ENCODE data around the gene ST6GALNAC3.

The ST6GALNAC3 gene

GRCh38 chr1:76266762-76267161 lies 192.2 kb downstream of the ST6GALNAC3 start:
- TF ChIP-seq GATA2 (IDR thresholded peaks at IDR 0.05; ENCODE audit: low read depth, low read length): no peak
- TF ChIP-seq GATA3 (IDR thresholded peaks at IDR 0.05; ENCODE audit: low read depth, low read length): no peak

DNA sequence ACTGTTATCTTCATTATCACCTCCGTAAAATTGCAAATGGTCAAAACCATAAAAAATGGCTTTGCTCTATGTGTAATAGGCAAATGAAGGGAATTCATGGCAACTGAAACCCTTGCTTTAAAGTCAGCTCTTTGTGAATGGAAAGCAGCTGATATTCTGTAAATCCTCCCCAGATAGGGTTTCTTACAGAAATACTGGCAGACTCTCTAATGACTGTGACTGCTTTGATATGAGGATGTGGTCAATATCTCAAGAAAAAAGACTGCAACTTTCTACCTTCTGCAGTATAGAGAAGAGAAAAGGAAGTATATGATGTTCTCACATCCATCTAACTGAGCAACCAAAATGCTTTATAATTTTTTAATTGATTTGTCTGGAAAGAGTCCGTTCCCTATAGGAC lies 193.1 kb downstream of the ST6GALNAC3 start:
- no peak for TF ChIP-seq GATA3 (IDR thresholded peaks at IDR 0.05; ENCODE audit: low read depth, low read length)
- no peak for TF ChIP-seq GATA2 (IDR thresholded peaks at IDR 0.05; ENCODE audit: low read depth, low read length)

DNA sequence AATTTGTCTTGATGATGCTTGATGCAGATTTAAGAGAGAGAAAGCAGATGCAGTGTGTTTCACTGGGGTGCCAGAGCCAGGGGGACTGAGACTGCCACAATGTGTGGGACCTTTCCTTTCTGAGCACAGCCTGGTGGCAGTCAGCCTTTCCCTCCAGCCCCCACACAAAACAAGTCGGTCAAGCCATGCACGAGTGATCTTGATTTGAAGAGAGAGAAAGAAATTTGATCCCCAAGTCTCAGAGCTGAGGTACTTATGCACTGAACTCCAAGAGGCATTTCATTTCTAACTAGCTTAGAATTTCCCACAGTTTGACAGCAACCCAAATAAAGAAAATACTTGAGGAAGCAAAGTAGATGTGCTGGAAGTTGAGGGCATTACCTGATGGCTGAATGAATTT lies 193.8 kb downstream of the ST6GALNAC3 start:
- TF ChIP-seq GATA3 (IDR thresholded peaks at IDR 0.05; ENCODE audit: low read depth, low read length) (no peak), GATA2 (IDR thresholded peaks at IDR 0.05; ENCODE audit: low read depth, low read length) (no peak)

DNA sequence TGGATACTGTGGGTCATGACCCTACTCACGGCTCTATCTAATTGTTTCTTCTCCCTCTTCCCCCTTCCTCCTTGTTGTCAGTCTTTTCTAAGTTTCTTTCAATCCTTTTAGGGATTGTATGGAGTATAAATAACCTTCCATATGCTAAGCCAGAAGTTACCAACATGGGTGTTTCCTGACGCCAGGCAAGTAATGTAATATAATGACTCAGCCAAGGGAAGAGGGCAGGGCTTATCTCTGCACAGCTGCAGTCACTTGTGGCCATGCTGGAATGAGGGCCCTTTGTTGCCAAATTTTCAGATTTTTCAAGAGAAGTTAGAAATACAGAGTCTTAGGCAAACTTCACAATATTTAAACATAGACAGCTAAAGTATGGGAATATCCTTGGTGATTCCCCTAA lies 194.6 kb downstream of the ST6GALNAC3 start:
- TF ChIP-seq GATA3 (IDR thresholded peaks at IDR 0.05; ENCODE audit: low read depth, low read length): no peak
- TF ChIP-seq GATA2 (IDR thresholded peaks at IDR 0.05; ENCODE audit: low read depth, low read length): no peak

DNA sequence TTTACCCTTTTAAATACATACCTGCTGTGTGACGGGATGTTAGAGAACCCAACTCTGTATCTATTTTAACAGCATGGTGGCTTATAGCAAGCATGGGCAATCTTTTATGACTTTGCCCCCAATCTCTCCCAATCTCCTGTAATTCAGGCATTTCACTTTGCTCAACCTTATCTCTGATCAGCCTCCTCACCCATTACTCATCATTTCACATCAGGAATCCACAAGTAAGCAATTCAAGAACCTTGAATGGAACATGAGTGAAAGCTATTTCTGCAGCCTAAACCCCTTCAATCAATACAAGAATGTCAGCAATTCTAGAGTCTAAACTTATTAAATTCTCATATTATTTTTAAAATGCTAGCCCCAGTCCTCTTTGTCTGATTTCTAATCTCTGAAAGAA lies 199.8 kb downstream of the ST6GALNAC3 start:
- TF ChIP-seq GATA3 (IDR thresholded peaks at IDR 0.05; ENCODE audit: low read depth, low read length) (no peak), GATA2 (IDR thresholded peaks at IDR 0.05; ENCODE audit: low read depth, low read length) (peak; percentile 30; the same call in 1 of the 2 replicates)

DNA sequence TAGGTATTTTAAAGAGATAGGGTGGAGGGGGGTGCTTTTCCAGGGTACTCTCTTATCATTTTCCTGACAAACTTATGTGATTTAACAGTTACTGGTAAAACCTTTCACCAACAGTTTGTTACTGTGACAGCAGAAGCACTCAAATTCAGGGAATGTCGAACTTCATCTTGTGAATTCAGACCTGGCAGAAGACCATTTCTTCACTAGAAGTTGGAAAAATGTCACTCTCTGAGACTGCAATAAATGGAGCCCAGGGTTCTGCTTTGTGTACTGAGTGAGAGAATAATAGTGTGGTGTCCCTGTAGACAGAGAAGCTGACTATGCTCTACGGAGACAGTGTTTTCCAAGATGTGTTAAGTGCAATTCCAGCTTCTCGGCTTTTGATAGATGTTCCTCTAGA lies 200.2 kb downstream of the ST6GALNAC3 start:
- TF ChIP-seq GATA3 (IDR thresholded peaks at IDR 0.05; ENCODE audit: low read depth, low read length) (no peak), GATA2 (IDR thresholded peaks at IDR 0.05; ENCODE audit: low read depth, low read length) (no peak)

DNA sequence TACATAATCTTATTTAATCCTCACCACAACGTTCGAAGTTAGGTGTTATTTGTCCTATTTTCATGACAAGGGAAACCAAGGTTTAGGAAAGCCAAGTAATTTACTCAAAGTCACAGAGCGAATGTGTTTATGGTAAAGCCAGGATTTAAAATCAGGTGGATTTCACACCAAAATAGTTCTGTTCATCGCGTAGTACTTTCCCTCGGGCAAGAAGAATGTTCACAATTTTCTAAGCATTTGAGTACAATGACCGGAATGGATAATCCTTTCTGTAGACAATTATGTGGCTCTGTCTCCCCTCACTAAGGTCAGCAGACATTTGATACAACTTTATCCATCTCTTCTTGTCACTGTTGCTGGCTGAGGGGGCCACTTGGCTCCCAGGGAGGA lies 204.2 kb downstream of the ST6GALNAC3 start:
- TF ChIP-seq GATA2 (IDR thresholded peaks at IDR 0.05; ENCODE audit: low read depth, low read length) (no peak), GATA3 (IDR thresholded peaks at IDR 0.05; ENCODE audit: low read depth, low read length) (no peak)

DNA sequence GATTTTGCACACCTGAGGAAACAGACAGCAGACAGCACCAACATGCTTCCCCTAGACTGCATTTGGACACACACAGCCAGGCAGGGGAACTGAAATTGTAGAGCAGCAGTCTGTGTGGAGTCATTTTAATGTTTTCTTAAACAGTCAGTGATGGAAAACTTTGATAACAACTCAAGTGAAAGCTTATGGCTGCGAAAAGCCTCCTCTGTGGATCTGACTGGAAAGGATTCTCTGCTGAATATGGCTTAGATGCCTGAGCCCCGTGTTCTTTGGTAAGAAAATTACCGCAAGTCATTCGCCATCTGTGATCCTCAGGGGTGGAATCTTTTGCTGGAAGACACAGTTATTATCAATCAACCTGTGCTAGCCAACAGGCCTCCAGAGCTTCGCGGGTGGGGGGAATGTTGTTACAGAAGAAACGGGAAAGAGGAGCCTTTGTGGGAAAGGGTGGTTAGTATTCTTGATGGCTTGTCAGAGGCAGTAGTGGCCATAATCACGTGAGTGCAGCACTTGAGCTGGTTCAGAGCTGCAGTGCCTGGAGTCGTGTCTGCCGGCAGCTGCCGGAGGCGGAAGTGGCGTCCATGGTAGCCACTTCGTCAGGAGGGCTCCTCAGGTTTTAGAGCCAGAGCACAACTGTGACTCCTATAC lies 204.7 kb downstream of the ST6GALNAC3 start:
- TF ChIP-seq GATA3 (IDR thresholded peaks at IDR 0.05; ENCODE audit: low read depth, low read length): peak; percentile 43; the same call in 1 of the 2 replicates
- peak; percentile 31; the same call in 1 of the 2 replicates for TF ChIP-seq GATA2 (IDR thresholded peaks at IDR 0.05; ENCODE audit: low read depth, low read length)

DNA sequence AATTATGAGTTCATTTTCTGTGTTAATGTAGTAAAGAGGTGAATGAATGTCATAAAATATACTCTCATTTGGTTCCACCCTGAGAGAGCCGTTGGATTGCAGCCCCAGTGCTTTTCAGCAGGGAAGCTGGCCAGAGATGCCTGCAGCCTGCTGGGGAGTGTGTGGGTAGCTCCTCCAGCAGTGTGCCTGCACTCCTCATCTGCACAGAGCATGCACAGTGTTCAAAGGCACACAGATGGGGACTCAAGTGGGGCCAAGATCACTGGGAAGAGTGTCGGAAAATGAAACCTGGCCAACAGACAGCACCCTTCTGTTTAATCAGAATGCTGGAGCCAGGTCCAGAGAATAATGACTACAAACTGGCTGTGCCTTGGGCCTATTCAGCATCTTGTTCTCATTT lies 206.8 kb downstream of the ST6GALNAC3 start:
- TF ChIP-seq GATA3 (IDR thresholded peaks at IDR 0.05; ENCODE audit: low read depth, low read length): no peak
- TF ChIP-seq GATA2 (IDR thresholded peaks at IDR 0.05; ENCODE audit: low read depth, low read length): no peak

GRCh38 chr1:76284842-76285241 lies 210.3 kb downstream of the ST6GALNAC3 start:
- no peak for TF ChIP-seq GATA3 (IDR thresholded peaks at IDR 0.05; ENCODE audit: low read depth, low read length)
- TF ChIP-seq GATA2 (IDR thresholded peaks at IDR 0.05; ENCODE audit: low read depth, low read length): no peak

DNA sequence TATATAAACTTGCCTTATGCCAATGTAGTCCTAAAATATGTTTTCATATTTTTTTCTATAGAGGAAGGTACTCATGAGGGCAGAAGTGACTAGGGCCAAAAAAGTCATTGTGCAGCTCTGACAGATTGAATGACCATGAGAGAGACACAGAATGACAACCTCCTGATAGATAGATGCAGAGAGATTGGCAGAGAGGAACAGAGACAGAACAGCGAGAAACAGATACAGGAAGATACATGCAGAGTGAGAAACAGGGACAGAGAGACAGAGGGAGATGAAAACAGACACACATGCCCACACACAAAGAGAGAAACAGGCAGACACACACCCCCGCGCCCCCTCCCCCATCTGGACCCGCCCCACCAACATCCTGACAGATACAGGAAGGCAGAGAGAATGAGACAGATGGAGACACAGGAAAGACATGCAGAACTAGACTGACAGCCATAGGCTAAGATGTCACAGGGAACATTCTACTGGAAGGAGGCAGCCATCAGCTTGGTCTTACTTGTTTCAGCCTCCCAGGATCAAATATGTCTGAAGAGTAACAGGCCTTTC lies 211.1 kb downstream of the ST6GALNAC3 start:
- TF ChIP-seq GATA3 (IDR thresholded peaks at IDR 0.05; ENCODE audit: low read depth, low read length): no peak
- TF ChIP-seq GATA2 (IDR thresholded peaks at IDR 0.05; ENCODE audit: low read depth, low read length): no peak

GRCh38 chr1:76287917-76288316 lies 213.4 kb downstream of the ST6GALNAC3 start:
- TF ChIP-seq GATA3 (IDR thresholded peaks at IDR 0.05; ENCODE audit: low read depth, low read length) (no peak), GATA2 (IDR thresholded peaks at IDR 0.05; ENCODE audit: low read depth, low read length) (no peak)

DNA sequence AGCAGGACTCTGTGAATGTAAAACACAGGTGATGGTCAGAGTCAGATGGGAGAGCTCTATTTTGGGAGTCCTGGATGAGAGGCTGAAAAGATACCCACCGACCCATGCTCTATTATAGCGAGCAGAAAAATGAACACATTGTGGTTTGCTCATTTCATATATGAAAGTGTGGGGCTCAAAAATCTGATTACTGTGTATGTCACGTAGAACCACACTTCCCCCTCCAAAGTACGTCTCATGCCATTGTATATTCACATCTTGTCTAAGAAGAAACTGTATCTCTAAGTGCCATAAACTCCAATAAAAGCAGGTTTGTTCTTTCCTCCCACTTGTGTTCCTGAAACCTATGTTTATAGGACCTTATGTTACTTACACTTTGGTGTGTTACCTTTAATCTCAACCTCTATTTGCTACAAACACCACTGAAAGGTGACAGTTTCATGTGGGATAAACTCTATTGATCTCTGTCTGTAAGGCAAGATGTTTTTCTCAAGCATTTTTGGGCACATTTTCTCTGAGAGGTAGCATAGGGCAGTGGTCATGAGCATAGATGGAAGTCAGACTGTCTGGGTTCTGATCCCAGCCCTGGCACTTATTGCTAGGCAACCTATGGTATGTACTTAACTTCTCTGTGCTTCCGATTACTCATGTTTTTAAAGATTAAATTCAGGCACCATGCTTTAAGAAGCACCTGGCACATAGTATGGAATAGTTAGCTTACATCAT lies 214.4 kb downstream of the ST6GALNAC3 start:
- TF ChIP-seq GATA2 (IDR thresholded peaks at IDR 0.05; ENCODE audit: low read depth, low read length) (no peak), GATA3 (IDR thresholded peaks at IDR 0.05; ENCODE audit: low read depth, low read length) (no peak)

GRCh38 chr1:76289692-76290091 lies 215.1 kb downstream of the ST6GALNAC3 start:
- TF ChIP-seq GATA3 (IDR thresholded peaks at IDR 0.05; ENCODE audit: low read depth, low read length) (no peak), GATA2 (IDR thresholded peaks at IDR 0.05; ENCODE audit: low read depth, low read length) (no peak)

DNA sequence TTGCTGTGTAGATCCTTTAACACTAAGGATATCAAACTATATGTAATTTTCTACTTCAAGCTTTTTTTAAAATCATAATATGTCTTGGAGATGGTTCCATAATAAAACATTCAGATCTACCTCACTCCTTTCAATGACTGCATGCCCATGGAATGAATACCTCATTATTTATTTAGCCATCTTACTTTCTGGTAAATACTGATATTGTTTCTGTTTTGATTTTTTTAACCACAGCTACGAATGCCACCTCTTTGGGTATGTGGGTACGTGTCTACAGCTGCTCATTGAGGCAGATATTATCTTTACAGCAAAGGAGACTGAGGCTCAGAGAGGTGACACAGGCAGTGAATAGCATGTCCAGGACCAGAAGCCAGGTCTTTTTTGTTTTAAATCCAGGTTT lies 215.7 kb downstream of the ST6GALNAC3 start:
- no peak for TF ChIP-seq GATA3 (IDR thresholded peaks at IDR 0.05; ENCODE audit: low read depth, low read length)
- TF ChIP-seq GATA2 (IDR thresholded peaks at IDR 0.05; ENCODE audit: low read depth, low read length): no peak
